HG03342 (cell line): Measurements from ENCODE around the gene MMP24OS.
"Not testable (repeated sequence)": the region's sequence is repeated elsewhere in the genome, so short reads cannot be mapped to it uniquely, and the experiment has no call there.

Experiments used
- ATAC-seq: cut with Tn5 transposase; IDR thresholded peaks from one replicate; pipeline ENCODE4 v1.9.1; 2021; ENCODE audit warnings: mild to moderate bottlenecking, moderate library complexity; ENCODE audit not compliant: unreplicated experiment

MMP24OS gene

DNA sequence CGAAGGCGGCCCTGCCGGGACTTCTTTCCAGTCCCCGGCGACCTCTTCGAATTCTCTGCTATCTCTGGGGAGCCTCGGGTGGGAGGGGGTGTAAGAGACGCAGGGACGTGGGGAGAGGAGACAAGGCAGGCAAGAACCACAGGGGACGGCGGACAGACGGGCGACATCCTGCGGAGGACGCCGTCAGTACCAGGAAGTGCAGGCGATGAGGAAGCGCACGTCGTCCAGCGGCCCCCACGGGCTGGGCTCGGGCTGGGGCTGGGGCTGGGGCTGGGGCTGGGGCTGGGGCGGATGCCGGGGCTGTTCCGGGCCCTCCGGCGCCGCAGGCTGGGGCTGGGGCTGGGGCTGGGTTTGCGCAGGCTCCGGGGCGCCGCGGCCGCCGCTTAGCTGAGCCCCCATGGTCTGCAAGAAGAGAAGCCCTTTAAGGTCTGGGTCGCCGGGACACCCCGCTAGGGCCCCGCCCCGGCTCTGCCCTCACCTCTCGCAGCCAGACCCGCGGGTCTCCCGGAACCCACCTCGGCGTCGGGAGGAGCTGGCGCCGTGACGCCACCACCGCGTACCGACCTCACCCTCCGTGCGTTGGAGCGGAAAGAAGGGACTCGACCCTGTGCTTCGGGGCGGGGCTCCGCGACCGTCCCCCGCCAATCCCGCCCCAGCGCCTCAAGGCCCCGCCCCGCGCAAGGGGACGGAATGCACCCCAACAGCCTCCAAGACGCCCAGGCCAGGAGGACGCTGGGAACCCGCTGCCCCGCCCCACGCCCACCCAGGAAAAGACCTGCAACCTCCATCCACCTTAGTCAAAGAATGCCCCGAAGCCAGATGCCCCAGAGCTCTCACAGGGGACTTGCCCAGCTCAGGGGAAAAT lies at the start of gene MMP24OS:
TSS of gene MMP24OS (minus strand) at position 592 of the 865 bp plus-strand sequence. CDS start at position 399, 193 bp downstream.
- peak; percentile 84 for ATAC-seq

DNA sequence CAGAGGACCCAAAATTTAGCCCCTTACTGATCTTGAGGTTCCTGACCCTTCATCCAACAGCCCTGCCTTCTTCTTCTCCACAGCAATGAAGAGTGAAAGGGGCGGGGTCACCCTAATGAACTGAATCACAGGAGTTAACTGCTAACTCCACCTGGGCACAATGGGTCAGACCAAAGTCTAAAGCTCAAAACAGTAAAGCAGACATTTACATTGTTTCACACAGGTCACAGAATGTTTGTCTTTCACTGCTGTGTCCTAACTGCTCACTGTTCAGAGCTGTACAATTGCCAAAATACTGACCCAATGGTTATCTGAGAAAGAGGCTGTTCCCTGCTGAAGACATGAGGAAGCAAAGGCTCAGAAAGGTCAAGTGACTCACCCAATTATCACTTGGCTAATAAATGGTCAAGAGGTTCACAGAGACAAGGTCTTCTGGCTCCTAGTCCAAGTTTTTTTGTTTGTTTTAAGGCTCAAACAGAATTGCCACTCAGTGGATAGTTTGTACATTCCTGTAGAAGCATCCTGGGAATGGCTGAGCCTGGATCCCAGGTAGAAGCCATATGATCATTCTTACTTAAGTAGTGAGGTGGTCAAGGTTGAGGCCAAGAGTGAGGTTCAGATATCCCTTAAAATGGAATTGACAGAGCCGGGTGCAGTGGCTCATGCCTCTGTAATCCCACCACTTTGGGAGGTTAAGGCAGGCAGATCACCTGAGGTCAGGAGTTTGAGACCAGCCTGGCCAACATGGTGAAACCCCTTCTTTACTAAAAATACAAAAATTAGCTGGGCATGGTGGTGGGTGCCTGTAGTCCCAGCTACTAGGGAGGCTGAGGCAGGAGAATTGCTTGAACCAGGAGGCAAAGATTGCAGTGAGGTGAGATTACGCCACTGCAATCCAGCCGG lies 49.4 kb upstream of the MMP24OS start:
- no peak for ATAC-seq

GRCh38 chr20:35326740-35327073 lies 48.8 kb upstream of the MMP24OS start:
- ATAC-seq: no peak

GRCh38 chr20:35326021-35326739 lies 48.3 kb upstream of the MMP24OS start:
- no peak for ATAC-seq

DNA sequence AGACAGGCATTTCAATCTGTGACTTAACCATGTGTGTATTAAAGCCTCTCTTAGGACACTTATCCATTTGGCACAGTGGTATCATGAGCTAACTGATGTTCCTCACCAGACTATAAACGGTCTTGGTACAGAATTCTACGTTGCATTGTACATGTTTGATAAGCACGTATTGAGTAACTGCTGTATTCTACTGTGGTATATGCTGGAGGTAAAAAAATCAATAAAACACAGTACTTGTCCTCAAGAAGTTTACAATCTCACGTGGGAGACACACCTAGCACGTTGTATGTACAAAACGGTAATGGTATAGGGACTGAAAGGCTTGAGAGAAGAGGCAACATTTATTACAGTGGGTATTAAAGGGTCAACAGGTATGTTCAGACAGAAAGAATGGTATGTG lies 47.5 kb upstream of the MMP24OS start:
- no peak for ATAC-seq

DNA sequence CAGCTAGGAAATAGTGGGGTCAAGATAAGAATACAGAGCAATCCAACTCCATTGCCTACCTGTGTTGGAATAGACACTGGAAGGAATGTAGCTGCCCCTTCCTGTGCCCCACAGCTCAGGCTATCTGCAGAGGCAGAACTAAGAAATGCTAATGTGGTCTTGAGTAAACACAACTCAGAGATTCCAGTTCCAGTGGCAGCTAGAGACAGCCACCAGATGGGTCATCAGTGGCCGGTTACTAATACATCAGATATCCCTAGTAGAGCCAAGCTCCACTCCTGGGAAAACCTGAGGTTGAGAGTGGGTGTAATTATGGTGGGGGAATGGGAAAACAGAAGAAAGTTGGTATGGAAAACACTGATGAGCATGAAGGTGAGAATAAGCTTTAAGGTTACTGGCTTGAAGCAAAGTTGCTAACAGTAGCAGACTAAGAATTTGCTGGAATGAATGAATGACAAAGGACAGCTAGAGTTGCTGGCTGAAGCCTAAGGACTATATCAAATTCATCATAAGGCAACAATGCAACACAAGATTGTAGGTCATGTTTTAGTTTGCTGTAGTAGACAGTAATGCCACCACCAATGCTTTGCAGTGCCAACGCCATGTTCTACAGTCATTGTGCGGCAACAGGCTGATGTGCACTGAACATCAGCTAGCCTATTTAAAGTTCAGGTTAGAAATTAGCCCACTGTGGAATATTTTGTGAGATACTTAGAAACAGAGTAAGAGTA lies 42.6 kb upstream of the MMP24OS start:
- no peak for ATAC-seq

DNA sequence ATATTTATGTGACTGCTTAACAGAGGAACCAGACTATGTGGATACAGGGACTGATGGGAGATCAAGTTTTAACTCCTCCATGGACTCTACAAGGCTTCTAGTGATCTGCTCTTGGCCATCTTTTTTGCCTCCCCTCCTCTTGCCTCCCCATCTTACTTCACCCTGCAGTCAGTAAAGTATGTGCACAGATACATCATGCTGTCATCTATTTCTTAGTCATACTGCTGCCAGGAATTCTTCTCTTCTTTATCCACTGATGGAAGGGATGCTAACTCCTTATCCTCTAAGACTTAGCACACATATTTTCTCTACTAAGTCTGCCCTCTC lies 41.9 kb upstream of the MMP24OS start:
- no peak for ATAC-seq

DNA sequence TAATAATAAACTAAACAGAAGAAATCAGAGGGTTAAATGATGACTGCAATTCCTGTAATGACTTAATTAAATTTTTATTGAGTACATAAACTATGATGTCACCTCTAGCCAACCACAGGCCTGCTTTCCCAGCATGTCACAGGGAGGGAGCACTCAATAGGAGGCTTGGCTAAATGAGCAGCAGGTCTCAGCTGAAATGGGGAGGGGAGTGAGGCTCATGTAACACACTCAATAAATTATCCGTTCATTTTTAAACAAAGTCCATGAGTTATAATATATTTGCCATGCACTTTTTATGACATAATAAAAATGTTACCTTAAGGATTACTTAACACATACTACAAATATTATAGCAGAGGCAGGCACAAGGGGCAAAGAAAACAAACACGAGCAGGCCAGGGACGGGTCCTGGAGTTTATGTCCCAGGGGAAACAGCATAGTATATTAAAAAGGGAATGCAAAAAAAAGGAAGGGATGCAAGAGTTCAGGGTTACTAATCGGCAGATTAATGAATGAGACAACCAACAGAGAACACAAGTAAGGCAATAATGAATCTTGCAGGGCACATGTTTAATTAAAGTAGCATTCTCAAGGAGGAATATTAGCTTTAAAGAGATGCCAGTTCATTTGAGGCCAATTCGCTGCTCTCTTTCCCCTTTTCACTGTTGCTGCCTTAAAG lies 41.4 kb upstream of the MMP24OS start:
- ATAC-seq: no peak

DNA sequence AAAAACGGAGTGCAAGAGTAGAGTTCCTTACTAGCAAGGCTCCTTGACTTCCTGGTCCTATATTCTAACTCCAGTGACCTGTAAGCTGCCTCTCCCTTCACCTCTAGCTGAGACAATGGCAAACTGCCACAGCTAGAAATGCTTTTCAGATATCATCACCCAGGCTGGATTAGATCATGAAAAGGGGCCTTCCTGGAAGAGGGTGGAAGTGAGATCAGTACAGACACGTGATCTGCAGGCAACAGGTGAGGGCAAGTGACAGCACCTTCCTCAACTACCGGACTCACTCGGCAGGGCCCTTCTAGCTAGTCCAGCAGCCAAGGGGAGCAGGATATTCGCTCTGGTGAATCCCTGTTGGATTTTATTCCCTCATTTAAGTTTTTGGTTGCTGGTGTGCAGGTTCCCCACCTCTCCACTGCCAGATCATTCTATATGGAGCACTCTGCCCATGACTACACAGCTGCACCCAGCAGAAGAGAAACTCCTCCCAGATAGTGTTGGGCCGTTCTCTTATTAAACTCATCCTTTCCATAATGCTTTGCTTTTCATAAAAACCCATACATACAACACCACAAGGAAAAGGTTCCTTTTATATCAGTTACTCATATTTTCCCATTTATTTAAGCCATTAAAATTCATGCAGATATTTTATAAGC lies 40.7 kb upstream of the MMP24OS start:
- ATAC-seq: no peak

DNA sequence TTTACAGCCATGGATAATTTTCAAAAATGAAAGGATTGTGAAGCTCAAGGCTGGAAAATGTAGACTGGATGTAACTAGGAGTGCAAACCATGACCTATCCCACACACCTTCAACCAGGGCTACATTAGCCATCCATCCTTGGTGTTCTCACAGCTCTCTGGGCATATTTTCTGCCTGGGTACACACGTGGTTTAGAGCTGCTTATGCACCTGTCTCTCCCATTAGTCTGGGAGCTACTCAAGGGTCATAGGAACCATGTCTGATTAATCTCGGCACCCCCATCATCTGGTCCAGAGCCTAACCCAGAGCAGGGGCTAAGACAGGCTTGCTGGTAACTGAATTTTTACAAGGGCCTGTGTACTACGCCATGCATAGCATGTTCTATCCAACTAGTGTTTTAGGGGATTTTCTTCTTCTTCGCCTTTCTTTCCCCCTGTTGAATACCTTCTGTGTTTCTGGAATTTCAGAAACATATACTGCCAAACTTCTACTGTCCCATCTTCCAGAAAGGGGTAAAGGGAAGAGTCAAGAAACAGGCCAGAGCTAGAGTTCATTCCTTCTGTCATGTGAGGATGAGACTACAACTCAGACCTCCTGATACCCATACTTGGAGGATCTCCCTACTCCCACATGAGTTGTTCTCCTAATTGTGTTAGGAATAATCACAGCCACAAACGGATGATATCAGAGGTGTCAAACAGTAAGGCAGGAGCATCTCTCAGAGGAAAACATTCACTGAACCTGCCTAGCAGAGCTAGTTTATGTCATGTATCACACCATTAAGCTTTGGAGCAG lies 39.7 kb upstream of the MMP24OS start:
- ATAC-seq: no peak

- ATAC-seq: no peak
These were observed 38.2 kb upstream of the MMP24OS start for GRCh38 chr20:35316086-35316485.

DNA sequence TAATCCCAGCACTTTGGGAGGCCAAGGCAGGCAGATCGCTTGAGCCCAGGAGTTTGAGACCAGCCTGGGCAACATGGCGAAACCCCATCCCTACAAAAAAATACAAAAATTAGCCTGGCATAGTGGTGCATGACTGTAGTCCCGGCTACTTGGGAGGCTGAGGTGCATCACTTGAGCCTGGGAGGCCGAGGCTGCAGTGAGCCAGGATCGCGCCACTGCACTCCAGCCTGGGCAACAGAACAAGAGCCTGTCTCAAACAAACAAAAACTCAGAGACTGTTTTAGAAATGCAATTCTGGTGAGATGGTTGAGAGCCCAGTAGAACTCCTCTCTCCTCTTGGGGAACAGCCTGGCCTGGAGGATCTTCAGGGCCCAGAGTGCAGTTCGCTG lies 37.7 kb upstream of the MMP24OS start:
- ATAC-seq: not testable (repeated sequence)

DNA sequence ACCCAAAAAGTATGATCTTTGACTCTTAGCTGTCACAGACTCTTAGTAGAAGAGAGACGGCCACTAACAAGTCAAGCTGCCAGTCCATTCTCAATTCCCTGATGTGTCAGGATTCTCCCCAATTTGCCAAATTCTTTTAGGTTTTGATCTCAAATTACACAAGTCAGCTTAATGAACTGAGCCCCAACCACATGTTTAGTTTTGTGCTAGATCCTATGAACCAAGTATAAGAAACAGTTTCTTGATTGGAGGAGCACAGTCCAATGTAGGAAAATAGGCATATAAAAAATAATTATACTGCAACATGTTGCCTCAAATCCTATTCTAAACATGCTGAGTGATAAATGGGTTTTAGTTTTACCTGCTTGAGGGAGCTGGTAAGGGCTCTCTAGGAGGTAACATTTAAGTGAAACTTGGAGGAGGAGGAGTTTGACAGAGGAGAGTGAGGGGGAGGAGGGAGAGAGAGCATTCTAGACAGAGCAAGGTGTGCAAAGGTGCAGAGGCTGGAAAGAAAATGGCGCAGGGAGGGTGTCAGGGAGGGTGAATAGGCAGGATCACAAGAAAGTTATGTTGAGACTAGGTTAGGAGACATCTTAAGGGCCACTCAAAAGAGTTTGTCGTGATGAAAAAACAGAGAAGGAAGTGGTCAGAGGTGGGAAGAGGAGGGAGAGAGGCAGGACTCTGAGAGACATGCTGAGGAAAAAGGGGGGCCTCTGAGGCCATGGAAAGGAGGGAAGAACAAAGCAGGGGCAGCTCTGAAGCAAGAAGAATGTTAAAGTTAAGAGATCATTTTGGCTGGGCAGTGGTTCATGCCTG lies 37.1 kb upstream of the MMP24OS start:
- no peak for ATAC-seq

GRCh38 chr20:35312318-35312717 lies 34.4 kb upstream of the MMP24OS start:
- ATAC-seq: no peak

DNA sequence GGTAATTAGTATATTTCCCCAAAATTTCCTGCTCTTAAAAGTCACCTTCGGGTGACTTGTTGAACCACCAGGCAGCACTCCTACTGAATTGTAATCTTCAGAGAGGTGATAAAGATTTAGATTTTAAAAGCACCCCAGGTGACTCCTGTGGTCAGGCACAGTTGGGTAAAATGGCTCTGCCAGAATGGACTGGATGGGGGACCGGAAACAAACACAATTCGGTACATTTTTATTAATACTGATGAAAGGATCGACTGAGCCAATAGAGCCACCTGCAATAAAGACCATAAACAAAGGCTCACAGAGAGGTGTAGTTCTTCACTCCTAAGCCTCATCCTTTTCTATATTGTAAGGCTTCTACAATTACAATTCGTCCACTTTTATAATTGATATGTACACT lies 33.9 kb upstream of the MMP24OS start:
- no peak for ATAC-seq

GRCh38 chr20:35311409-35311808 lies 33.5 kb upstream of the MMP24OS start:
- ATAC-seq: no peak

- no peak for ATAC-seq
These were observed 30.0 kb upstream of the MMP24OS start for GRCh38 chr20:35307666-35308653.
